H9 (cell line): ENCODE measurements around the gene XRRA1. TPM values are rescaled to one million over a fixed set of nuclear protein-coding genes. Genes with fewer than 3 reads are reported as not detected.

Experiments
- DNase-seq: peaks from one replicate; pipeline ENCODE4 v3.0.0-alpha.2; 2017
- H2AFZ ChIP-seq: one replicate; pipeline ENCODE4 v1.6.1; 2013; ENCODE audit warnings: mild to moderate bottlenecking, low read length, control low read depth, moderate library complexity
- H2AK5ac ChIP-seq: 2 replicates; pipeline ENCODE4 v1.6.1; 2013; ENCODE audit warnings: low read length, control low read depth, mixed read lengths; ENCODE audit not compliant: insufficient read length
- H2BK120ac ChIP-seq: one replicate; pipeline ENCODE4 v1.6.1; 2013; ENCODE audit warnings: low read depth, mild to moderate bottlenecking, low read length, control low read depth, inconsistent platforms; ENCODE audit not compliant: poor library complexity, severe bottlenecking
- H2BK12ac ChIP-seq: 2 replicates; pipeline ENCODE4 v1.6.1; 2013; ENCODE audit warnings: low read length, control low read depth, mixed read lengths, low read depth; ENCODE audit not compliant: insufficient read length
- H2BK15ac ChIP-seq: 2 replicates; pipeline ENCODE4 v1.6.1; 2013; ENCODE audit warnings: low read depth, low read length, control low read depth
- H2BK20ac ChIP-seq: one replicate; pipeline ENCODE4 v1.6.1; 2013; ENCODE audit warnings: low read depth, mild to moderate bottlenecking, low read length, control low read depth, inconsistent platforms; ENCODE audit not compliant: poor library complexity, severe bottlenecking
- H2BK5ac ChIP-seq: 2 replicates; pipeline ENCODE4 v1.6.1; 2013; ENCODE audit warnings: low read length, control low read depth, mixed read lengths; ENCODE audit not compliant: insufficient read length
- H3K14ac ChIP-seq: 2 replicates; pipeline ENCODE4 v1.6.1; 2013; ENCODE audit warnings: low read length, control low read depth; ENCODE audit not compliant: insufficient read depth
- H3K18ac ChIP-seq: 2 replicates; pipeline ENCODE4 v1.6.1; 2013; ENCODE audit warnings: low read depth, mild to moderate bottlenecking, mixed read lengths, low read length, control low read depth; ENCODE audit not compliant: insufficient read length
- H3K23ac ChIP-seq: 2 replicates; pipeline ENCODE4 v1.6.1; 2013; ENCODE audit warnings: low read length, control low read depth, mixed read lengths, low read depth; ENCODE audit not compliant: insufficient read length
- H3K23me2 ChIP-seq: 2 replicates; pipeline ENCODE4 v1.6.1; 2013; ENCODE audit warnings: low read depth, mild to moderate bottlenecking, mixed read lengths, low read length, control low read depth; ENCODE audit not compliant: insufficient read length, poor library complexity, severe bottlenecking
- H3K27ac ChIP-seq: 2 replicates; pipeline ENCODE4 v1.5.1; 2013; ENCODE audit warnings: low read length, control low read depth, mixed read lengths, low read depth; ENCODE audit not compliant: insufficient read length
- H3K27me3 ChIP-seq: 2 replicates; pipeline ENCODE4 v1.6.1; 2013; ENCODE audit warnings: low read length, control low read depth, inconsistent platforms; ENCODE audit not compliant: insufficient read depth
- H3K4ac ChIP-seq: 2 replicates; pipeline ENCODE4 v1.6.1; 2013; ENCODE audit warnings: low read depth, mild to moderate bottlenecking, control low read depth, inconsistent platforms, low read length, moderate library complexity
- H3K4me1 ChIP-seq: 2 replicates; pipeline ENCODE4 v1.6.1; 2013; ENCODE audit warnings: low read length, control low read depth, inconsistent platforms; ENCODE audit not compliant: insufficient read depth
- H3K4me2 ChIP-seq: 2 replicates; pipeline ENCODE4 v1.6.1; 2013; ENCODE audit warnings: low read length, control low read depth, mixed read lengths; ENCODE audit not compliant: insufficient read length, insufficient read depth
- H3K56ac ChIP-seq: 2 replicates; pipeline ENCODE4 v1.6.1; 2013; ENCODE audit warnings: low read depth, mild to moderate bottlenecking, mixed read lengths, low read length, control low read depth; ENCODE audit not compliant: insufficient read length
- H3K79me1 ChIP-seq: 2 replicates; pipeline ENCODE4 v1.6.1; 2013; ENCODE audit warnings: low read depth, mild to moderate bottlenecking, moderate library complexity, low read length, control low read depth, inconsistent platforms; ENCODE audit not compliant: insufficient read depth, poor library complexity, severe bottlenecking
- H3K79me2 ChIP-seq: 2 replicates; pipeline ENCODE4 v1.6.1; 2013; ENCODE audit warnings: low read length, control low read depth, inconsistent platforms; ENCODE audit not compliant: insufficient read depth
- H3K9ac ChIP-seq: 2 replicates; pipeline ENCODE4 v1.6.1; 2013; ENCODE audit warnings: low read length, control low read depth, mixed read lengths; ENCODE audit not compliant: insufficient read length; ENCODE audit errors: extremely low read depth
- H3K9me3 ChIP-seq: one replicate; pipeline ENCODE4 v1.6.1; 2013; ENCODE audit warnings: low read depth, low read length, inconsistent platforms; ENCODE audit not compliant: control insufficient read depth
- H3T11ph ChIP-seq: one replicate; pipeline ENCODE4 v1.6.1; 2013; ENCODE audit warnings: mild to moderate bottlenecking, low read length, control low read depth, inconsistent platforms
- H4K20me1 ChIP-seq: one replicate; pipeline ENCODE4 v1.6.1; 2013; ENCODE audit not compliant: control insufficient read depth, insufficient read length, insufficient read depth
- H4K5ac ChIP-seq: 2 replicates; pipeline ENCODE4 v1.6.1; 2013; ENCODE audit warnings: low read depth, mild to moderate bottlenecking, mixed read lengths, low read length, control low read depth; ENCODE audit not compliant: insufficient read length
- H4K8ac ChIP-seq: replicated peaks from 2 replicates; pipeline ENCODE4 v1.6.1; 2013; ENCODE audit warnings: low read length, control low read depth, mixed read lengths, low read depth; ENCODE audit not compliant: insufficient read length
- H4K91ac ChIP-seq: 2 replicates; pipeline ENCODE4 v1.6.1; 2013; ENCODE audit warnings: low read depth, mild to moderate bottlenecking, moderate library complexity, mixed read lengths, low read length, control low read depth; ENCODE audit not compliant: insufficient read length
- H3K27ac Mint-ChIP-seq, 3 experiments: 2 replicates in 2 of 3; 3 replicates in 1 of 3; pipeline ENCODE4 v1.8.0; 2020 to 2021; ENCODE audit warnings: mixed read lengths in 3 of 3, mild to moderate bottlenecking in 1 of 3, moderate library complexity in 1 of 3
- H3K27me3 Mint-ChIP-seq: 2 replicates; pipeline ENCODE4 v1.8.0; 2021; ENCODE audit warnings: low read depth, mild to moderate bottlenecking, moderate library complexity, mixed read lengths
- H3K36me3 Mint-ChIP-seq, 3 experiments: 2 replicates in 2 of 3; 3 replicates in 1 of 3; pipeline ENCODE4 v1.8.0; 2020 to 2021; ENCODE audit warnings: low read depth in 3 of 3, mixed read lengths in 3 of 3; ENCODE audit not compliant: insufficient read depth in 1 of 3
- H3K4me1 Mint-ChIP-seq, 2 experiments: 2 replicates each; pipeline ENCODE4 v1.8.0; 2020; ENCODE audit warnings: mixed read lengths in 2 of 2
- H3K4me3 Mint-ChIP-seq, 2 experiments: 2 replicates in 1 of 2; 3 replicates in 1 of 2; pipeline ENCODE4 v1.8.0; 2020 to 2021; ENCODE audit warnings: mild to moderate bottlenecking in 2 of 2, mixed read lengths in 2 of 2, moderate library complexity in 1 of 2
- H3K9me3 Mint-ChIP-seq, 2 experiments: 2 replicates in 1 of 2; 3 replicates in 1 of 2; pipeline ENCODE4 v1.8.0; 2020; ENCODE audit warnings: mild to moderate bottlenecking in 2 of 2, mixed read lengths in 2 of 2, moderate library complexity in 1 of 2
- WGBS: extraction: QIAGEN DNeasy Blood & Tissue Kit; methylation state at CpG from one replicate; pipeline ENCODE4 v1.1.7; 2013; ENCODE audit warnings: missing lambda C conversion rate, low lambda C conversion rate, mixed read lengths; ENCODE audit not compliant: insufficient read length; ENCODE audit errors: extremely low coverage; 5-methylcytosine and 5-hydroxymethylcytosine counted together
- total RNA-seq: library from RNA; stranded (reverse); gene quantifications from 2 replicates; pipeline ENCODE4 v1.2.1, GENCODE V29; 2021
- TF ChIP-seq, protein P1 (sequence below): fragments of 200-600 bp; sonication (generic); conservative IDR thresholded peaks from 3 replicates; pipeline ENCODE4 v1.8.0; 2021; ENCODE audit warnings: antibody characterized with exemption, mild to moderate bottlenecking

Gene XRRA1
- total RNA-seq, 1 experiment from 2014 or later = 4.5 TPM

DNA sequence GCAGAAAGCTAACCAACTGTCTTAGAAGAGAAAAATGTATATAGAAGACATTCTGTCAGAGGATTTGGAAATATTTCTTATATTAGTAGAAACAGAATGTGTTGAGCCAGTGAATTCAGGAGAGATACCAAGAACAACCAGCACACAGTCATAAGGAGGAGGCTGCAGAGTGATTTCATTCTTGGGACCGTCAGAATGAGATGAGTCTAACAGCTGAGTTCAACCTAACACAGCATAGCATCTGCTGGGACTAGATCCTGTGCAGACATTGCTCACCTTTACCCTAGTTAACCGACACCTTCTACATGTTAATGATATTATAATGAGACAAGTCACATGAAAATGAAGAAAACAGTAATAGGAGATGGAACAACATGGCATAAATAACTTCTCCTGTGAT lies 85.5 kb downstream of the XRRA1 start:
- Mint-ChIP-seq H3K36me3 (peaks cover 85 to 96% (median 94%) of the 10 kb centered on the region in 3 experiments), H3K4me1 (0 out of 4 replicates have a peak, but pooled peaks cover 0 to 4% of the 10 kb centered on the region in 2 experiments), H3K4me3 (no peak overlapping the region), H3K9me3 (peaks cover 60 to 63% of the 10 kb centered on the region in 2 experiments), H3K27ac (no peak overlapping the region), H3K27me3 (no peaks in the 10 kb centered on the region)
- Histone ChIP-seq H3K4ac (no peak overlapping the region), H3K4me1 (no peaks in the 10 kb centered on the region), H3K27me3 (no peaks in the 10 kb centered on the region; the same call in 1 of the 2 replicates), H2BK5ac (no peak overlapping the region), H2BK15ac (no peak overlapping the region), H3T11ph (no peak overlapping the region), H3K14ac (no peak overlapping the region), H4K91ac (no peak overlapping the region), H2AK5ac (no peak overlapping the region), H3K23me2 (no peaks in the 10 kb centered on the region), H4K5ac (no peak overlapping the region), H2AFZ (no peak overlapping the region), H3K56ac (no peak overlapping the region), H3K27ac (no peak overlapping the region), H3K18ac (no peak overlapping the region), H4K8ac (no peak overlapping the region), H3K79me2 (no peaks in the 10 kb centered on the region), H3K4me2 (no peak overlapping the region), H2BK20ac (no peak overlapping the region), H2BK12ac (no peak overlapping the region), H2BK120ac (no peak overlapping the region), H3K23ac (no peak overlapping the region), H3K9me3 (peaks cover 44% of the 10 kb centered on the region), H3K9ac (no peak overlapping the region), H4K20me1 (no peaks in the 10 kb centered on the region), H3K79me1 (no peaks in the 10 kb centered on the region)
- no peak for DNase-seq
- WGBS = no CpG with 5 or more reads among the region's 2 CpGs
- TF ChIP-seq, protein P1, sequence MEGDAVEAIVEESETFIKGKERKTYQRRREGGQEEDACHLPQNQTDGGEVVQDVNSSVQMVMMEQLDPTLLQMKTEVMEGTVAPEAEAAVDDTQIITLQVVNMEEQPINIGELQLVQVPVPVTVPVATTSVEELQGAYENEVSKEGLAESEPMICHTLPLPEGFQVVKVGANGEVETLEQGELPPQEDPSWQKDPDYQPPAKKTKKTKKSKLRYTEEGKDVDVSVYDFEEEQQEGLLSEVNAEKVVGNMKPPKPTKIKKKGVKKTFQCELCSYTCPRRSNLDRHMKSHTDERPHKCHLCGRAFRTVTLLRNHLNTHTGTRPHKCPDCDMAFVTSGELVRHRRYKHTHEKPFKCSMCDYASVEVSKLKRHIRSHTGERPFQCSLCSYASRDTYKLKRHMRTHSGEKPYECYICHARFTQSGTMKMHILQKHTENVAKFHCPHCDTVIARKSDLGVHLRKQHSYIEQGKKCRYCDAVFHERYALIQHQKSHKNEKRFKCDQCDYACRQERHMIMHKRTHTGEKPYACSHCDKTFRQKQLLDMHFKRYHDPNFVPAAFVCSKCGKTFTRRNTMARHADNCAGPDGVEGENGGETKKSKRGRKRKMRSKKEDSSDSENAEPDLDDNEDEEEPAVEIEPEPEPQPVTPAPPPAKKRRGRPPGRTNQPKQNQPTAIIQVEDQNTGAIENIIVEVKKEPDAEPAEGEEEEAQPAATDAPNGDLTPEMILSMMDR = no peak
